Tibial artery (tissue), 4 donors: ENCODE data around the gene MANSC4.

Experiments
- DNase-seq, 2 donors: peaks; one replicate each; pipeline ENCODE4 v3.0.0-alpha.2; 2019
- H3K27ac ChIP-seq, 2 donors: fragments of 200-600 bp; sonication (generic) in 1 of 2; 1 replicate in 1 of 2; 2 replicates in 1 of 2; pipeline ENCODE4 v1.5.1; 2018 to 2019; ENCODE audit warnings: mild to moderate bottlenecking in 1 of 2
- H3K27me3 ChIP-seq, 2 donors: fragments of 200-600 bp; sonication (generic) in 1 of 2; one replicate each; pipeline versions ENCODE4 v1.5.1 to v1.6.0; 2016 to 2019
- H3K36me3 ChIP-seq, 3 donors: fragments of 200-600 bp; sonication (generic) in 2 of 3; one replicate each; pipeline ENCODE4 v1.5.1; 2016 to 2019; ENCODE audit warnings: mild to moderate bottlenecking in 2 of 3
- H3K4me1 ChIP-seq, 4 donors: fragments of 200-600 bp; sonication (generic) in 2 of 4; 1 replicate in 3 of 4; 2 replicates in 1 of 4; pipeline ENCODE4 v1.5.1; 2016 to 2019
- H3K4me3 ChIP-seq, 2 donors: fragments of 200-600 bp; sonication (generic) in 1 of 2; 1 replicate in 1 of 2; 2 replicates in 1 of 2; pipeline ENCODE4 v1.5.1; 2018 to 2019; ENCODE audit warnings: mild to moderate bottlenecking in 2 of 2
- H3K9me3 ChIP-seq, 3 donors: fragments of 200-600 bp; sonication (generic) in 1 of 3; one replicate each; pipeline ENCODE4 v1.5.1; 2016 to 2019
- intact Hi-C: fragments of 100-400 bp; cut with DNase I; formaldehyde crosslinking; loops from one replicate; pipeline ENCODE4 v1.15.0; 2023; ENCODE audit warnings: low total_unique reads
- TF ChIP-seq, protein P1 (sequence below), 2 experiments: fragments of 200-600 bp in 1 of 2; fragments of 450-650 bp in 1 of 2; IDR thresholded peaks; one replicate each; pipeline ENCODE4 v1.5.1; 2017 to 2019; ENCODE audit warnings: antibody characterized with exemption in 2 of 2, mild to moderate bottlenecking in 1 of 2, moderate library complexity in 1 of 2

The MANSC4 gene

DNA sequence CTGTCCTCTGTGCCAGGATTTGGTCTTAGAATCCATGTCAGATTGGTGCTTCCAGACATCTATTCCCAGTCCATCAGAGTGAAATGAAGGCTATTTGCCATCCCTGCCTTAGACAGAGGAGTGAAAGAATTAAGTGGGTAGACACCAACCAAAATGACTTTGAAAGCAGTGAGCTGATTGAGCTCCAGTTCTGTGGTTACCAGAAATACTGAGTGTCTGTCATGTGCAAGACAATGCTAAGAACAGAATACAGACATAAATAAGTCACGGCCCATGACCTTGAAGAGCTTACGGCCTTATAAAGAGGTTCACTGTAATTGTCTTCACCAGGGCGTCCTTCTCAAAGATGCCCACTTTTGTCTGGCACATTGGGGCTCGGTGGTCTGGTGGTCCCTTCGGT lies 21.6 kb upstream of the MANSC4 start:
- Histone ChIP-seq H3K27ac (no peak overlapping the region), H3K4me3 (no peak overlapping the region), H3K27me3 (no peaks in the 10 kb centered on the region), H3K4me1 (peaks cover 0 to 13% (median 3%) of the 10 kb centered on the region in 4 donors), H3K36me3 (peaks cover 30 to 41% (median 40%) of the 10 kb centered on the region in 3 donors), H3K9me3 (no peaks in the 10 kb centered on the region)
- no peak for DNase-seq
- TF ChIP-seq, protein P1, sequence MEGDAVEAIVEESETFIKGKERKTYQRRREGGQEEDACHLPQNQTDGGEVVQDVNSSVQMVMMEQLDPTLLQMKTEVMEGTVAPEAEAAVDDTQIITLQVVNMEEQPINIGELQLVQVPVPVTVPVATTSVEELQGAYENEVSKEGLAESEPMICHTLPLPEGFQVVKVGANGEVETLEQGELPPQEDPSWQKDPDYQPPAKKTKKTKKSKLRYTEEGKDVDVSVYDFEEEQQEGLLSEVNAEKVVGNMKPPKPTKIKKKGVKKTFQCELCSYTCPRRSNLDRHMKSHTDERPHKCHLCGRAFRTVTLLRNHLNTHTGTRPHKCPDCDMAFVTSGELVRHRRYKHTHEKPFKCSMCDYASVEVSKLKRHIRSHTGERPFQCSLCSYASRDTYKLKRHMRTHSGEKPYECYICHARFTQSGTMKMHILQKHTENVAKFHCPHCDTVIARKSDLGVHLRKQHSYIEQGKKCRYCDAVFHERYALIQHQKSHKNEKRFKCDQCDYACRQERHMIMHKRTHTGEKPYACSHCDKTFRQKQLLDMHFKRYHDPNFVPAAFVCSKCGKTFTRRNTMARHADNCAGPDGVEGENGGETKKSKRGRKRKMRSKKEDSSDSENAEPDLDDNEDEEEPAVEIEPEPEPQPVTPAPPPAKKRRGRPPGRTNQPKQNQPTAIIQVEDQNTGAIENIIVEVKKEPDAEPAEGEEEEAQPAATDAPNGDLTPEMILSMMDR (IDR thresholded peaks at IDR 0.05): no peak
- intact Hi-C loops: no loop called here

DNA sequence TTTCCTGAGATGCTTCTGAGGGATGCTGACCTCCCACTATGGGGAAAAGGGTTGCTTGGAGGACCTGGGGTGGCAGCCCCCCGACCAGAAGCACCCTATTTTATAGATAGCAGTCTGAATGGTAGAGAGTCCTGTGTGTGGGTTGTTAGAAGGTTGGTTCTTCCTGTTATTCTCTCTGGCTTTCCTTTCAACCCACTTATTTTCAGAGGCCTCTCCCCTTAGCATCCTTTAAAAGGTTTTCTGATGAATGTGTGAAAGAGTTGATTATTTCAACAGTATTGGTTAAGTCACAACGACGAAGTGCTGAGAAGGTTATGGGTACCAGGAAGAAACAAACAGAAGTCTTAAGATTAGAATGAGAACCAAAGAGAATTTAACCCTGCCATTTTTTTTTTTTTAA lies 20.8 kb upstream of the MANSC4 start:
- Histone ChIP-seq H3K4me1 (peaks cover 0 to 11% (median 3%) of the 10 kb centered on the region in 4 donors), H3K27ac (no peak overlapping the region), H3K9me3 (no peaks in the 10 kb centered on the region), H3K4me3 (no peak overlapping the region), H3K27me3 (no peaks in the 10 kb centered on the region), H3K36me3 (peaks cover 30 to 49% (median 47%) of the 10 kb centered on the region in 3 donors)
- intact Hi-C loops: no loop called here
- TF ChIP-seq, protein P1 (IDR thresholded peaks at IDR 0.05): no peak
- no peak for DNase-seq

DNA sequence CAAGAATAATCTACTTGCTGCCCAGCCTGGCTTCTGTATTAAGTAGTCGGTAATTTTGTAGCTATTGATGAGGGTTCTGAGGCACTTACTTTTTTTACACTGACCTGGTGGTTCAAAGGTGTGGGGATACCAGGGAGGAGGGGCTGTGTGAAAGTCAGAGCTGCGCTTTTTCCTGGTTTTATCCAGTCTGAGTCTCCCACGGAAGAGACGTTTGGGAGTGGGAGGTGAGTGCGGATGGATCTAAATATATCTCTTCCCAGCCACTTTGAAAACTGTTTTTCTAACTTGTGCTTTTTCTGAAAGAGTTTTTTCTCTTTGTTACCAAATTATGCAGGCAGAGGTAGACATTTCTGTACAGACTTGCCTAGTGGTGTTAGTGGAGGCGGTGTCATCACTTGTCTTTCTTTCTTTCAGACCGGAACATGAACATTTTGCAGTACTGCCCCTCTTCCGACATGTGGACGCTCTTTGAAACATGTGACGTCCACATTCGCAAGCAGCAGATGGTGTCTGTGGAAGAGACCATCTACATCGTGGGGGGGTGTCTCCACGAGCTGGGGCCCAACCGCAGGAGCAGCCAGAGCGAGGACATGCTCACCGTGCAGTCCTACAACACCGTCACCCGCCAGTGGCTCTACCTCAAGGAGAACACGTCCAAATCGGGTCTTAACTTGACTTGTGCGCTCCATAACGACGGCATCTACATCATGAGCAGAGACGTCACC lies 17.4 kb upstream of the MANSC4 start:
- intact Hi-C loops: no loop called here
- Histone ChIP-seq H3K4me1 (no peaks in the 10 kb centered on the region), H3K9me3 (no peaks in the 10 kb centered on the region), H3K4me3 (no peak overlapping the region), H3K27ac (no peak overlapping the region), H3K27me3 (no peaks in the 10 kb centered on the region), H3K36me3 (peaks cover 54 to 81% (median 76%) of the 10 kb centered on the region in 3 donors)
- DNase-seq: no peak
- TF ChIP-seq, protein P1 (IDR thresholded peaks at IDR 0.05): no peak

DNA sequence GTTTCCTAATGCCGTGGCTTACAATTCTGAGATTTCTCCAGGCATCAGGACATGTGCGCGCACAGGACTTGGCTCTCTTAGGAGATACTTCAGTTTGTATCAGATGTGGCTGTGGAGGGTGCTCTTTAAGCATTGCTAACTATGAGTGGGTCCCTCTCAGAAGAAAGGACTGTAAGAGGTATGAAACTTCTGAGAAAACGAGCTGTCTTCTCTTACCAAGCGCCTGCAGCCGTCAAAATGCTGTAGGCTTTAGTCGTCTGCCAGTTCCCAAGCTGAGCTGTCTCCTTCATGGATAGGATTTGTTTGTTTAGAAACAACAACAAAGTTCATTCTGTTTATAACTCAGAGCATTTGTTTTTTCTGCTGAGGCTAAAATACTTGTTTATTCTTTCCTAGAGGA lies 16.1 kb upstream of the MANSC4 start:
- H3K27me3 ChIP-seq: no peaks in the 10 kb centered on the region
- intact Hi-C loops: no loop called here
- no peaks in the 10 kb centered on the region for H3K4me1 ChIP-seq
- no peak for DNase-seq
- TF ChIP-seq, protein P1 (IDR thresholded peaks at IDR 0.05): no peak
- H3K36me3 ChIP-seq: peaks cover 64 to 94% (median 80%) of the 10 kb centered on the region in 3 donors
- no peak overlapping the region for H3K27ac ChIP-seq
- H3K4me3 ChIP-seq: no peak overlapping the region
- no peaks in the 10 kb centered on the region for H3K9me3 ChIP-seq

DNA sequence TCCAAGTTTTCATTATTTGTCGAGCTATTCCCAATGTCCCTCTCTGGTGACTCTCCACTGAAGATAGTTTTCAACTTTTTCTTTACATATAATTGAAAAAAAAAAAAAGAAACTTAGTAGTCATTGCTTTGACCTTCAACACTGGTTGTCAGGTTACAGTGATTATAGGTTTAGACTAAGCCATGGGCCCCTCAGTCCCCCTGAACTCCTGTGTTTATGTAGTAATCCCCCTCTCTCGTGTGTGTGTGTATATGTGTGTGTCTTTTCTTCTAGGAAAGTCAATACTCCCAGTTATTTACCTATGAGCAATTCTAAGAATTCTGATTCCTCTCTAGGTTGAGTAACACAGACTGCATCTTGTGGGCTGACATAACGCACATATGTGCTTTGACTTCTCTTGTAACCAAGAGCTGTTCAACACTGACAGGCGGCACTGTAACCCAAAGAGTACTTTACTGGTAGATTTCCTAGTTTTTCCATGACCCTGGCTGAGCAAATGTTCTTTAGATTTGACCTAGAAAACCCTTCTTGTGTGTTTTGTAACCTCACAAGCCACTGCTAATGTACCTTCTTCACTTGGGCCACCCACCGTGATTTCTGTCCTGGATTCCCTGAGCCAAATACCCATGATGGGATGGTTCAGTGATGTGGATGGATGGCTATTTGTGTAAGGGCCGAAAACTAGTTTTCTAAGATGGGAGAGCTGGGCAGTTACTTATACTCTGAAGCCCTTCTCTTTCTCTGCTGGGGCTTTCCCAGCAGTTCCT lies 15.0 kb upstream of the MANSC4 start:
- intact Hi-C loops: no loop called here
- TF ChIP-seq, protein P1 (IDR thresholded peaks at IDR 0.05): no peak
- H3K27ac ChIP-seq: no peak overlapping the region

More for the DNA sequence above, 15.0 kb upstream of the MANSC4 start:
- H3K9me3 ChIP-seq: no peaks in the 10 kb centered on the region
- peaks cover 59 to 87% (median 73%) of the 10 kb centered on the region in 3 donors for H3K36me3 ChIP-seq
- no peak overlapping the region for H3K4me3 ChIP-seq
- no peak for DNase-seq
- H3K27me3 ChIP-seq: no peaks in the 10 kb centered on the region
- no peaks in the 10 kb centered on the region for H3K4me1 ChIP-seq
